Activated T-cell treated with anti-CD3 and anti-CD28 coated beads, Interleukin-2, amount 50 U/mL, for 4 hours (primary cell): ENCODE measurements around the gene PHETA1. TPM values are rescaled to one million over a fixed set of nuclear protein-coding genes. Genes with fewer than 3 reads are reported as not detected.
A peak's percentile ranks its signal among the peaks of the same experiment; 100 is the strongest.
"Not testable (repeated sequence)": the region's sequence is repeated elsewhere in the genome, so short reads cannot be mapped to it uniquely, and the experiment has no call there.

Experiments
- ATAC-seq, 2 donors: fragments of 200-7000 bp; cut with Tn5 transposase; one replicate each; pipeline ENCODE4 v1.10.0; 2021
- DNase-seq: peaks from one replicate; pipeline ENCODE4 v3.0.0-alpha.2; 2020
- H3K27me3 Mint-ChIP-seq: one replicate; pipeline ENCODE4 v1.8.0; 2021; ENCODE audit warnings: low read depth, mixed read lengths
- H3K36me3 Mint-ChIP-seq: one replicate; pipeline ENCODE4 v1.8.0; 2022; ENCODE audit warnings: mixed read lengths; ENCODE audit not compliant: insufficient read depth
- H3K4me1 Mint-ChIP-seq: one replicate; pipeline ENCODE4 v1.8.0; 2021; ENCODE audit warnings: low read depth, mixed read lengths
- H3K4me3 Mint-ChIP-seq: one replicate; pipeline ENCODE4 v1.8.0; 2021; ENCODE audit warnings: mild to moderate bottlenecking, moderate library complexity, mixed read lengths
- H3K9me3 Mint-ChIP-seq: one replicate; pipeline ENCODE4 v1.8.0; 2021; ENCODE audit warnings: mixed read lengths
- total RNA-seq, 3 donors: library from RNA; stranded (reverse); gene quantifications; one replicate each; pipeline ENCODE4 v1.2.1, GENCODE V29; 2021

Gene PHETA1
- total RNA-seq, 3 donors from 2014 or later: 1.3 to 3.3 (median 1.8) TPM

DNA sequence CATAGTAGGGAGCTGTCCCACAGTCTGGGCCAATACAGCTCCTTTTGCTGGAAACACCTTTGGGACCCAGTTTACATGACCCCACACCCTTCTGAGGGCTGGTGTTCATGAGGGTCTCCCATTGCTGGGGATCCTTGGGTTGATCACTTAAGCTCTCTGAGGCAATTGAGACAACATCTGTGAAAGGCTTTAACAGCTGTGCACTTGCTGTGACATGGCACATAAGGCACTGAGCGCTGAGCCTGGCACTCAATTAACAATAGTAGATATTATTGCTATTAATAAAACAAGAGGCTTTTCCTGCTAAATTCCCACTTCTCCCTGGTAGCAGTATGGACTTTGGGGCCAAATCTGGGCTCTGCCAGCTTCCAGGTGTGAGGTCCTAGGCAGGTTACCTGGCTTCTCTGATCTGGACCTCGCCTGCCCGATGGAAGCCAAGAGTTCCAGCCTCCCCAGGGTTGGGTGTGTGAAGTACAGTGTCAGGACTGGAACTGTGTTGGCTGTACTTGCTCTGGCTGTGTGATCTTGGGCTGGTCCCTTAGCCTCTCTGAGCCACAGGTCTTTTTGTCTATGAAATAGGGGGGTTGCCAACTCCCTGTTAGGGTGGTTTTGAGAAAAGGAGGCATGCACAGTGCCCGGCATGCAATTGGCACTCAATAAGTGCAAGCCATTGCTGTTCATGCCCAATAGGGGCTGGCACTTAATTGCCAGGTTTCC lies 39.9 kb upstream of the PHETA1 start:
- H3K9me3 Mint-ChIP-seq: no peaks in the 10 kb centered on the region
- ATAC-seq (no peak), DNase-seq (no peak)
- peaks cover 80% of the 10 kb centered on the region for H3K4me1 Mint-ChIP-seq
- peaks cover 15% of the 10 kb centered on the region for H3K36me3 Mint-ChIP-seq
- no peaks in the 10 kb centered on the region for H3K27me3 Mint-ChIP-seq
- peak overlapping the region; percentile 89 for H3K4me3 Mint-ChIP-seq

DNA sequence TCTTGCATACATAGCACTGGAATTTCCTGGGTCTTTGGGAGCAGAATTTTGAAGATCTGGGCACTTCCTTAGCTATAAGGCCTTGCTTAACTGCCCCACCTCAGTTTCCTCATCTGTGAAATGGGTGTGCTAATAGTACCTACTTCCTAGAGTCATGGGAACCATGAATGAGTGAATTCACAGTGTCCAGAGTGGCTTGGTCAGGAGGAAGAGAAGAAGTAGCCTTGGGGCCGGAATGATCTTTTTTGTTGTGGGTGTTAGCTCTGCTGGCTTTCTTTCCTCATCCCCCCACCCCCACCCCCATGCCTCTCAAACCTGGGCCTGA lies 39.2 kb upstream of the PHETA1 start:
- ATAC-seq (no peak), DNase-seq (no peak)
- Mint-ChIP-seq H3K9me3 (no peaks in the 10 kb centered on the region), H3K36me3 (peaks cover 8% of the 10 kb centered on the region), H3K4me3 (peak overlapping the region; percentile 89), H3K27me3 (no peaks in the 10 kb centered on the region), H3K4me1 (peaks cover 80% of the 10 kb centered on the region)

DNA sequence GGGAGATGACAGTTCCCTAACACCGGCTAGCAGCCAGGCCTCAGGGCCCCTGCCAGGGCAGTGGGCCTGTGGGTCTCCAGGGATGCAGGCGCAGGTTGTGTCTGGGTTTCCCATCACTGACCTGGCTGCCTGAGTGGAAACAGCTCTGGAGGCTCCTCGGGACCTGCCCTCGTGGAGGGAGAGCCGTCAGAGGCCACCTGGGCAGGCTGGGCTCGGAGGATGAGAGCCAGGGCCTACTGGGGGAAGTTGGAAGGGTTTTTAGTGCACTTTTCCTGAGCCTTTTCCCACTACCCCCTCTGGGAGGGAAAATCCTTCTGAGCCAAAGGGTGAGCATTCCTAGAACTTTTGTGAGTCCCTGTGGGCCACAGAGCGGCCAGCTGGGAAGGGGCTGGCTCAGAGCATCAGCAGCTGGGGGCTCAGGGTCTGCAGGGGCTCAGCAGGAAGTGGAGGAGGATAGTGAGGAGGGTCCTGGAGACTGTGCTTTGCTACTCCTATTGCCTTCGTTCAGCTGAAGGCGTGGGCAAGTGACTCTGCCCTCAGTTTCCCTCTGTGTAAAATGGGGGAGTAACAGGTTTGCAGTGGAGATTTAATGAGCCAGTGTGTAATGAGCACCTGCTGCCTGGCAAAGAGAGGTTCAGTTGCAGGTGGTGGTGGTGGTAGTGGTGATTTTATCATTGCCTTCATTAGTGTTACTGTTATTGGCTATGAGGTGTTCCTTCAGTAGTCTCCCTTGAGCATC lies 38.7 kb upstream of the PHETA1 start:
- H3K36me3 Mint-ChIP-seq: peaks cover 4% of the 10 kb centered on the region
- no peak for ATAC-seq
- peaks cover 79% of the 10 kb centered on the region for H3K4me1 Mint-ChIP-seq
- peak overlapping the region; percentile 89 for H3K4me3 Mint-ChIP-seq
- H3K27me3 Mint-ChIP-seq: no peaks in the 10 kb centered on the region
- no peaks in the 10 kb centered on the region for H3K9me3 Mint-ChIP-seq
- no peak for DNase-seq

DNA sequence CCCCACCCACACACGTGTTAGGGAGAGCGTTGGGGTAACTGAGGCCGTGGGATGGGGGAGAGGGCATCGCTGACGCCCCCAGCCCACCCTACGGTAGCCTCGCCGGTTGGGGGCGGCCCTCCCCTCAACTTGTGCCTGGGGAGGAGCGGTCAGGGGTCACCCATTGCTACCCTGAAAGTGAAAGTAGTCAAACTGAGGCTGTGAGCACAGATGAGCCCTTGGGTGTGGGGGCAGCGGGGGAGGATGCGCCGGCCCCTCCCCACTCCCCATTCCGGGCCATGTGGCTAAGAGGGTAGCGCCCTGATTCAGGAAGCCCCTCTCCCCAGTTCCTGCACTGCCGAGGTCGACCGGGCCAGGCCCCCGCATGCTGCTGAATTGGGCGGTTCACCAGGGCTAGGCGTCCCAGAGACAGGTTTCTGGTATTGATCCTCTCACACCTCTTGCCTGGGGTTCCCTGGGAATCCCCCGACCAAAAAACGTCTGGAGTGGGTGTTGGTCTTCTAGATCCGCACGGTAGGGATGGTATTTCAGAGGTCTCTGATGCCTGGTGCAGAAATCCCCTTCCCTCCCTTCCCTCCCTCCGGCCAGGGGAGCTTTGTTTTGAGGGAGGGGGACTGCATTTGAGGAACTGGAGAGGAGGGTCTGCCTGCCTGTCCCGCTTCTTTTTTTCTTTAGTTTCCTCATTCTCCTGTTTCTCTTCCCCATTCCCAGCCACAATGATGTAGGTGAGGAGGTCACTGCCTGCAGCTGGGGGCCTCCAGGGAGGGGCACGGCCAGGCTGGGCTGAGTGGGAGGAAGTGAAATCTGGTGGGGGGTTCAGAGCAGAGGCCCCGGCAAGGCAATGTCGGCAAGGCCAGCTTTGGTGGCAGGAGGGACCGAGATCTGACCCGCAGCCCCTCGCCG lies 37.8 kb upstream of the PHETA1 start:
- ATAC-seq (peak in 1 of 2 donors; percentile 3), DNase-seq (peak; percentile 61)
- Mint-ChIP-seq H3K36me3 (no peaks in the 10 kb centered on the region), H3K4me3 (peak overlapping the region; percentile 89), H3K4me1 (peaks cover 71% of the 10 kb centered on the region), H3K9me3 (no peaks in the 10 kb centered on the region), H3K27me3 (no peaks in the 10 kb centered on the region)

DNA sequence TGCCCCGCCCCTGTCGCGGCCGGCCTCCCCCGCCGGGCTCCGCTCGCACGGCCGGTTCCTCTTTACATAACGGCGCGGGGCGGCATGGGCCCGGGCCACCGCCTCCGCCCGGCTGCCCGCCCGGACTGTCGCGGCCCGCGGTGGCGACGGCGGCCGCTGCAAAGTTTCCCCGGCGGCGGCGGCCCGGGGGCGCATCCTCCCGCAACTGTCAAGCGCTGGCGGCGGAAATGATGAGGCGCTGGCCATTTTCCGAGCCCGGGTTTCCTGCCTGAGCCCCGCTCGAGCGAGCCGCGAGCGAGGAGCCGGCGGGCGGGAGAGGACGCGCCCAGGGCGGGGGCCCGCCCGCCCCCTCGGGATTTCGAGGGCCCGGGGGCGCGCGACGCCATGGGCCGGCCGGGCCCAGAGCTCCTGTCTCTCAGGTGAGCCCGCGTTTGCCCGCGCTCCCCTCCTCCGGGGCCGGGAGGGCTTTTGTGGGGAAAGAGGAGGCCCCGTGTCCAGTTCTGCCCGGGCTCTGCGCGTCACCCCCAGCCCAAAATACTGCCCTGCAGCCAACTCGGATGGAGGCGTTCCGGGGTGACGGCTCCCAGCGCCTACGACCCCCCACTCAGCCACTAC lies 37.1 kb upstream of the PHETA1 start, which contains the start of gene SH2B3:
Gene SH2B3 (plus strand): TSS at position 65 of the 615 bp plus-strand sequence. CDS start 12,223 bp downstream, outside the sequence.
- no peaks in the 10 kb centered on the region for H3K36me3 Mint-ChIP-seq
- H3K4me1 Mint-ChIP-seq: peaks cover 63% of the 10 kb centered on the region
- H3K4me3 Mint-ChIP-seq: peak within 1 kb of the TSS; percentile 89
- ATAC-seq: peak; percentile 51 to 52
- H3K9me3 Mint-ChIP-seq: no peaks in the 10 kb centered on the region
- no peak for DNase-seq
- no peaks in the 10 kb centered on the region for H3K27me3 Mint-ChIP-seq

DNA sequence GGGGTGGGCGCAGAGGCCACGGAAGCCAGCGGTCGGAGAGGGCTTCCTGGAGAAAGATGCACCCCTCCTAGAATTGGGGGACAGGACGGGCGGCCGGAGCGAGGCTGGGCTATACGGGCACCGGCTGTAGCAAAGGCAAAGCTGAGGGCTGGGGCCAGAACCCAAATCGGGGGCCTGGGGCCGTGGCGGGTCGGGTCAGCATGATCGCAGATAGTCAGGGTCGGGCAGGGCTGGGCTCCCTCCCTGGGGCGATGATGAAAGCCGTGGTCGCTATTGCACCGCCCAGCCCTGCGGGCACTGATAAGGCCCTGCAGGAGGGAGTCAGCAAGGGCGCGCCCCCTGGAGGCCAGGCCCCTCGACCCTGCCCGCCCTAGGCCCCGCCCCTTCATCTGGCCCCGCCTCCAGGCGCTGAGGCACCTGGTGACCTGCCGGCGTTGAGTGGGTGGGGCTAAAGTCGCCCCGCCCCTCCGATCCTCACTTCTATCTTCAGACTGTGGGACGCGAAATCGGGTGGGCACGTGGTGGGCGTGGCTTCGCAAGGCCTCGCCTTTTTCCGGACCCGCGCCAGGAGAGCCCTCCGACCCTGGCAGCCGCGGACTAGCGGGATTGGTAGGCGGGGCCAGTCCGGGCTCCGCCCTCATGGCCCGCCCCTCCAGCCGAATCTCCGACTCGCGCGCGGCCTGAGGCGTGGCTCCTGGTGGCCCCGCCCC lies 36.4 kb upstream of the PHETA1 start:
- Mint-ChIP-seq H3K9me3 (no peaks in the 10 kb centered on the region), H3K27me3 (no peaks in the 10 kb centered on the region), H3K4me3 (peak overlapping the region; percentile 81), H3K36me3 (no peaks in the 10 kb centered on the region), H3K4me1 (peaks cover 56% of the 10 kb centered on the region)
- peak; percentile 100 for DNase-seq
- peak; percentile 78 for ATAC-seq

DNA sequence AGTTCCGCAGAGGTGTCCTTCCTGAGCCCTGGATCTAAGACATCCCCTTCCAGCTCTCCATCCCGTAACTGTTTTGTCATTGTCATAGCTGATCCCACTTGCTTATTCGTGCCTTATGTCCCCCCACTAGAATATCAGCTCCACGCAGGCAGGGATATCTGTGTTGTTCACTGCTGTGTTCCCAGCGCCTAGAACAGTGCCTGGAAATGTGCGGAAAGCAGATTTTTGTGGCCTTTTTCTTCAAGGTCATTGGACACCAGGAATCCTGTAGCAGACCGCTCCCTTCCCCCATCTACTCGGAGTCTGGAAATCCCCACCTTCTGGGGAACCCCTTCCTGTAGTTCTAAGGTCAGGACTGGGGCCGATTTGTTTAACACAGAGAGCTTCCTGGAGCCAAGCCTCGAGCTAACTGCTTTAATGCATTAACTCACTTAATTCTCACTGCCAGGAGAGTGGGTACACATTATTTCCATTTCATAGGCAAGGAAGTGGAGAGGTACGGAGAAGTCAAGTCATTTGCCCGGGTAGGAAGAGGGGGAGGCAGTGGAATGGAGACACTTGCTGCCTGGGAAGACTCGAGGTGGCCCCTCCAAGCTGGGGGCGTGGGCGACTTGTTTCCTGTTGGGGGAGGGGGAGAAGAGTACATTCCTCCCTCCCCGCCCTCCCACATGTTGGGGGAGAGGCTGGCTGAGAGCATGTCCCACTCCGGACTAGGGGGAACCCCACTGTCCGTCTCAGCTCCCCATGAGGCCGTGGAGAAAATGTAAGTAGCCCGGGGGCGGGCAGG lies 35.7 kb upstream of the PHETA1 start:
- H3K27me3 Mint-ChIP-seq: no peaks in the 10 kb centered on the region
- H3K4me1 Mint-ChIP-seq: peaks cover 57% of the 10 kb centered on the region
- peak overlapping the region; percentile 81 for H3K4me3 Mint-ChIP-seq
- H3K9me3 Mint-ChIP-seq: no peaks in the 10 kb centered on the region
- ATAC-seq (peak; percentile 2), DNase-seq (peak; percentile 86)
- H3K36me3 Mint-ChIP-seq: no peaks in the 10 kb centered on the region

DNA sequence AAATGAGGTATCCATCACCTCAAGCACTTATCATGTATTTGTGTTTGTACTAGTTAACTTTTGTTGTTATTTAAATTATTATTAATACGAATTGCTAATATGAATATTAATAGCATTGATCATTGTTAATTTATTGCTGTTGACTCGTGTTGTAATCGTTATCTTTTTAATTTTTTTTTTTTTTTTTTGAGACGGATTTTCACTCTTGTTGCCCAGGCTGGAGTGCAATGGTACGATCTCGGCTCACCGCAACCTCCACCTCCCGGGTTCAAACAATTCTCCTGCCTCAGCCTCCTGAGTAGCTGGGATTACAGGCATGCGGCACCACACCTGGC lies 33.6 kb upstream of the PHETA1 start:
- H3K27me3 Mint-ChIP-seq, H3K4me3 Mint-ChIP-seq, H3K9me3 Mint-ChIP-seq, ATAC-seq, DNase-seq, H3K36me3 Mint-ChIP-seq: not testable (repeated sequence)
- peaks cover 47% of the 10 kb centered on the region for H3K4me1 Mint-ChIP-seq

DNA sequence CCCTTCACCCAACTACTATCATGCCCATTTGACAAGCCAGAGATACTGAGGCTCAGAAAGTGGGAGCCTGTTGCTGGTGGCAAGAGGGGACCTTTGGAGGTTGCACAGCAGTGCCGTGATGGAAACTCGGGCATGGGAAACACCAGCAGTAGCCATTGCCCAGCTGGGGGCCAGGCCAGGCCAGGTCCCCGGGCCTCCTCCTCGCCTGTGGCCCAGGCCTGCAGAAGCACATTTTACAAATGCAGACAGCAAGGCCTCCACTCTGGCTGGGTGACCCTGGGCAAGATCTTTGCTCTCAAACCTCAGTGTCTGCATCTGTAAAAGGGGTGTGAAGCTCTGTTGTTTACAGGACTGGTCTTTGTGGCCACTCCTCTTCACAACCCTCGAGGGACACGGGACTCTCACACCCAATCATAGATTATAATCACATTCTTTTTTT lies 32.3 kb upstream of the PHETA1 start:
- ATAC-seq (no peak), DNase-seq (no peak)
- no peaks in the 10 kb centered on the region for H3K27me3 Mint-ChIP-seq
- H3K36me3 Mint-ChIP-seq: no peaks in the 10 kb centered on the region
- no peak overlapping the region for H3K4me3 Mint-ChIP-seq
- H3K9me3 Mint-ChIP-seq: no peaks in the 10 kb centered on the region
- H3K4me1 Mint-ChIP-seq: peaks cover 48% of the 10 kb centered on the region

DNA sequence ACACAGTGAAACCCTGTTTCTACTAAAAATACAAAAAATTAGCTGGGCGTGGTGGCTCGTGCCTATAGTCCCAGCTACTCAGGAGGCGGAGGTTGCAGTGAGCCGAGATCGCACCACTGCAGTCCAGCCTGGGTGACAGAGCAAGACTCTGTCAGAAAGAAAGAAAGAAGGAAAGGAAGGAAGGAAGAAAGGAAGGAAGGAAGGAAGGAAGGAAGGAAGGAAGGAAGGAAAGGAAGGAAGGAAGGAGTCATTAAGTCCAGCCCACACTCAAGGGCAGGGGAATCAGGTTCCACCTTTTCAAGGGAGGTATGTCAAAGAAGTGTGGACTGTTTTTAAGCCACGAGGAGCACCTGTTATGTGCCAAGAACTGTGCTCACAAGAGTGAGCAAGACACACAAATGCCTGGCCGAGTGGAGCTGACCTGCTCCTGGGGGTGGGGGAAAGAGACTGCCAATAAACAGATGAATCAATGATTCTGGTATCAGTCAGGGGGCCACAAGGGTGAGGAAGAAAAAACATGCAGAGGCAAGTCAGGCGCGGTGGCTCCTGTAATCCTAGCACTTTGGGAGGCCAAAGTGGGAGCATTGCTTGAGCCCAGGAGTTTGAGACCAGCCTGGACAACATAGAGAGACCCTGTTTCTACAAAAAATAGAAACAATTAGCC lies 31.0 kb upstream of the PHETA1 start:
- H3K36me3 Mint-ChIP-seq, H3K27me3 Mint-ChIP-seq, H3K9me3 Mint-ChIP-seq, DNase-seq: not testable (repeated sequence)
- peak in 1 of 2 donors; percentile 1 for ATAC-seq
- Mint-ChIP-seq H3K4me1 (peaks cover 44% of the 10 kb centered on the region), H3K4me3 (peak overlapping the region; percentile 16)

DNA sequence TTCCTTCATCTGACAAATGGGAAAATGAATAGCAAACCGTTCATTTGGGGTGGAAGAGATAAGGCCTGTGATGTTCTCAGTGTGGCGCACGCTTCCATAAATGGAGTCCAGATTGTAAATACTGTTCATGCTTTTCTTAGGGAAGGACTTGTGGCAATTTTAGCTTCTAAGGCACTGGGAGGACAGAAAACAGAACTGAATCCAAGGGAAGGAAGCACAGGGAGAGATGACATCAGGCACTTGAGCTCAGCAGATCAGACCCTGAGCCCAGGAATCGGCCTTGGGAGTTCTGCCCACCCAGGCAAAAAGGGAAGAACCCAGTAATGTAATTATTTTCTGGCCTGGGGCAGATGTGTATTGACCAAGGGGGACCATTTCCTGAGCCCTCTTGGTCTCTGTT lies 29.6 kb upstream of the PHETA1 start:
- H3K36me3 Mint-ChIP-seq: no peaks in the 10 kb centered on the region
- H3K9me3 Mint-ChIP-seq: no peaks in the 10 kb centered on the region
- H3K27me3 Mint-ChIP-seq: peaks cover 2% of the 10 kb centered on the region
- ATAC-seq (no peak), DNase-seq (no peak)
- H3K4me3 Mint-ChIP-seq: no peak overlapping the region
- H3K4me1 Mint-ChIP-seq: peaks cover 31% of the 10 kb centered on the region

DNA sequence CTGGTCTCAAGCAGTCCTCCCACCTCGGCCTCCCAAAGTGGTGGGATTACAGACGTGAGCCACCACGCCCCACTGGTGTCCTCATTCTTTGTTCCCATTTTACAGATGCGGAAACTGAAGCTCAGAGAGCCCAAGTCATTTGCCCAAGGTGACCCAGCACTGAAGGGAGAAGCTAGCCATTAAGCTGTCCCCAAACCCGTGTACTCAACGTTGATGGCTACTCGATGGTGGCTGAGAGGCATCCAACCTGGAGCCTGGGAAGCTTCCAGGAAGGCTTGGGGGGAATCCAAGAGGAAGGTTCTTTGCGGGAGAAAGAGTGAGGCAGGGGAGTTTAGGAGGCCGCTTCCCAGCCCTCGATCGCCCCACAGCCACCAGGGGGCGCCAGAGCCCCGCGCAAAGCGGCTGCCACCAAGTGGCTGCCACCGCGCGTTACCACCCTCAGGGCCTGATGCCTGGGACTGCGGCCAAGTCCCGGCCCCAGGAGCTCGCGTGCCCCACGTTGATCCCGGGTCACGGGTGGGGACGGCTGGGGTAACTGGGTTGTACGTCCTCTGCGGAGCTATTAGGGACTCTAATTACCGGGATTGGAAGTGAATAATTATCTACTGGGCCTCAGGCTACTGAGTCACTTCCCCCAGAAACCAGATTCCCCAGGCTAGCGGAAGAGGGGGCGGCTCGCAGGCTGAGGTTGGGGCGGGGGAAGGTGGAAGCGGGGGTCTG lies 28.0 kb upstream of the PHETA1 start:
- ATAC-seq: peak; percentile 86 to 90
- DNase-seq: peak; percentile 89
- Mint-ChIP-seq H3K9me3 (no peaks in the 10 kb centered on the region), H3K4me3 (peak overlapping the region; percentile 69), H3K36me3 (no peaks in the 10 kb centered on the region), H3K4me1 (peaks cover 22% of the 10 kb centered on the region), H3K27me3 (peaks cover 2% of the 10 kb centered on the region)
